ENCODE data around the gene SLC25A45.

Gene SLC25A45

GRCh38 chr11:65386307-65387140, 4.1 kb upstream of the SLC25A45 start, which contains the start of gene FRMD8:
FRMD8 (plus strand) TSS chr11:65386637; CDS start chr11:65387037, 400 bp downstream.
- DNase-seq (ENCODE audit: low read depth): peak; percentile 86

GRCh38 chr11:65384301-65384889, 1.9 kb upstream of the SLC25A45 start:
- peak; percentile 43 for DNase-seq (ENCODE audit: low read depth)

- DNase-seq (ENCODE audit: low read depth): no peak
Observed at GRCh38 chr11:65383778-65384177, 1.3 kb upstream of the SLC25A45 start.

- DNase-seq (ENCODE audit: low read depth): no peak
Observed at GRCh38 chr11:65382804-65383368, 440 bp upstream of the SLC25A45 start.

- DNase-seq (ENCODE audit: low read depth): peak; percentile 69
Observed at GRCh38 chr11:65381716-65382032, 772 bp downstream of the SLC25A45 start.

GRCh38 chr11:65380460-65381119, 1.9 kb downstream of the SLC25A45 start:
- no peak for DNase-seq (ENCODE audit: low read depth)

GRCh38 chr11:65379698-65380459, 2.6 kb downstream of the SLC25A45 start:
- no peak for DNase-seq (ENCODE audit: low read depth)

GRCh38 chr11:65378928-65379638, 3.4 kb downstream of the SLC25A45 start:
- DNase-seq (ENCODE audit: low read depth): no peak

GRCh38 chr11:65378208-65378927, 4.1 kb downstream of the SLC25A45 start:
- no peak for DNase-seq (ENCODE audit: low read depth)

GRCh38 chr11:65377777-65378176, 4.7 kb downstream of the SLC25A45 start:
- no peak for DNase-seq (ENCODE audit: low read depth)

- DNase-seq (ENCODE audit: low read depth): no peak
Observed at GRCh38 chr11:65377036-65377435, 5.4 kb downstream of the SLC25A45 start.

- no peak for DNase-seq (ENCODE audit: low read depth)
Observed at GRCh38 chr11:65376138-65376713, 6.2 kb downstream of the SLC25A45 start.

GRCh38 chr11:65375012-65375411, 7.4 kb downstream of the SLC25A45 start:
- DNase-seq (ENCODE audit: low read depth): no peak

GRCh38 chr11:65373839-65374580, 8.4 kb downstream of the SLC25A45 start:
- DNase-seq (ENCODE audit: low read depth): no peak

- DNase-seq (ENCODE audit: low read depth): no peak
Observed at GRCh38 chr11:65370659-65371049, 11.8 kb downstream of the SLC25A45 start.

GRCh38 chr11:65366340-65366773, 16.1 kb downstream of the SLC25A45 start:
- DNase-seq (ENCODE audit: low read depth): peak; percentile 90

GRCh38 chr11:65363770-65364169, 18.7 kb downstream of the SLC25A45 start:
- no peak for DNase-seq (ENCODE audit: low read depth)

- DNase-seq (ENCODE audit: low read depth): no peak
Observed at GRCh38 chr11:65362966-65363365, 19.5 kb downstream of the SLC25A45 start.

GRCh38 chr11:65362320-65362931, 20.0 kb downstream of the SLC25A45 start:
- no peak for DNase-seq (ENCODE audit: low read depth)
